HepG2 (cell line): ENCODE results near the gene CNNM3. TPM values are rescaled to one million over a fixed set of nuclear protein-coding genes. Genes with fewer than 3 reads are reported as not detected.

Experiments
- CENPBD1 ChIP-seq: sonication (generic); formaldehyde crosslinking; IDR thresholded peaks from 2 replicates; pipeline ENCODE4 v1.8.0; 2022; ENCODE audit warnings: missing genetic modification reagents, low read depth, mild to moderate bottlenecking, borderline replicate concordance
- DNMT3B ChIP-seq: conservative IDR thresholded peaks from 2 replicates; pipeline ENCODE4 v1.6.1; 2016; ENCODE audit warnings: missing biosample characterization, control low read depth
- ERF ChIP-seq: IDR thresholded peaks from 2 replicates; pipeline ENCODE4 v1.6.1; 2018; ENCODE audit warnings: missing biosample characterization, missing genetic modification reagents
- FOXC1 ChIP-seq: sonication (generic); formaldehyde crosslinking; IDR thresholded peaks from 2 replicates; pipeline ENCODE4 v1.8.0; 2022; ENCODE audit warnings: mild to moderate bottlenecking, missing genetic modification reagents, borderline replicate concordance
- MYPOP ChIP-seq: sonication (generic); formaldehyde crosslinking; IDR thresholded peaks from 2 replicates; pipeline ENCODE4 v1.8.1; 2023; ENCODE audit warnings: mild to moderate bottlenecking, moderate library complexity, missing genetic modification reagents
- TFAP4 ChIP-seq: sonication (generic); IDR thresholded peaks from 2 replicates; pipeline ENCODE4 v1.6.1; 2016; ENCODE audit warnings: low read depth, borderline replicate concordance
- TOPORS ChIP-seq: sonication (generic); formaldehyde crosslinking; IDR thresholded peaks from 2 replicates; pipeline ENCODE4 v1.8.0; 2023; ENCODE audit warnings: mild to moderate bottlenecking, missing genetic modification reagents
- ZBTB20 ChIP-seq: sonication (generic); formaldehyde crosslinking; IDR thresholded peaks from 2 replicates; pipeline ENCODE4 v1.8.1; 2023; ENCODE audit warnings: missing genetic modification reagents, low read depth, mild to moderate bottlenecking, borderline replicate concordance
- ZBTB44 ChIP-seq: sonication (generic); formaldehyde crosslinking; IDR thresholded peaks from 2 replicates; pipeline ENCODE4 v1.4.0; 2020; ENCODE audit warnings: missing genetic modification reagents
- ZFYVE20 ChIP-seq: sonication (generic); formaldehyde crosslinking; IDR thresholded peaks from 2 replicates; pipeline ENCODE4 v1.8.0; 2023; ENCODE audit warnings: low read depth, mild to moderate bottlenecking, moderate library complexity, missing genetic modification reagents, borderline replicate concordance
- ZNF230 ChIP-seq: sonication (generic); formaldehyde crosslinking; IDR thresholded peaks from 2 replicates; pipeline ENCODE4 v1.4.0; 2020; ENCODE audit warnings: mild to moderate bottlenecking, missing genetic modification reagents
- ZNF574 ChIP-seq: sonication (generic); formaldehyde crosslinking; IDR thresholded peaks from 2 replicates; pipeline ENCODE4 v1.4.0; 2020; ENCODE audit warnings: missing genetic modification reagents
- ZSCAN5A ChIP-seq: sonication (generic); formaldehyde crosslinking; IDR thresholded peaks from 2 replicates; pipeline ENCODE4 v1.8.0; 2022; ENCODE audit warnings: mild to moderate bottlenecking, missing genetic modification reagents, borderline replicate concordance
- polyA plus RNA-seq, 8 experiments: library from polyadenylated mRNA; depleted of rRNA in 3 of 8; stranded (reverse) in 7 of 8; unstranded in 1 of 8; fragments of >200 nt; fragmentation: Illumina TruSeq in 4 of 8; extraction: Trizol in 4 of 8; gene quantifications; 2 replicates each; pipeline versions ENCODE4 v1.2.1 to v1.2.3, GENCODE V29; 2011 to 2016; ENCODE audit warnings: low read depth in 4 of 8, missing spikeins in 1 of 8, mixed read lengths in 1 of 8; ENCODE audit not compliant: insufficient read depth in 1 of 8
- total RNA-seq, 5 experiments: library from RNA; depleted of rRNA; stranded (reverse); fragments of >200 nt; fragmentation: Illumina TruSeq; extraction: Trizol; gene quantifications; 2 replicates each; pipeline ENCODE4 v1.2.3, GENCODE V29; 2016; ENCODE audit warnings: low read depth in 1 of 5

CNNM3 gene
- total and polyA plus RNA-seq, 2 of the 13 experiments (the other 11 are each of a cell fraction or from before 2014, with no cell fraction given): 21.2 to 27.9 TPM

- peak; percentile 76 for TF ChIP-seq ZNF574 (CRISPR knock-in tag)
- TF ChIP-seq MYPOP (CRISPR knock-in tag): peak; percentile 96
- peak; percentile 97 for TF ChIP-seq ZNF230 (CRISPR knock-in tag)
- no peak for TF ChIP-seq ZFYVE20 (CRISPR knock-in tag)
- peak; percentile 75; the same call in 1 of the 2 replicates for TF ChIP-seq ZBTB20 (CRISPR knock-in tag)
- TF ChIP-seq DNMT3B (CRISPR knock-in tag): no peak; the same call in 1 of the 2 replicates
- peak; percentile 80 for TF ChIP-seq ERF (CRISPR knock-in tag)
- 0 out of 2 replicates have a peak, but pooled peaks have one; percentile 47 for TF ChIP-seq ZSCAN5A (CRISPR knock-in tag)
- no peak for TF ChIP-seq CENPBD1 (CRISPR knock-in tag)
- no peak; the same call in 1 of the 2 replicates for TF ChIP-seq TFAP4
- peak; percentile 94 for TF ChIP-seq FOXC1
- TF ChIP-seq ZBTB44 (CRISPR knock-in tag): no peak; the same call in 1 of the 2 replicates
- TF ChIP-seq TOPORS (CRISPR knock-in tag): peak; percentile 11; the same call in 1 of the 2 replicates
Measured at GRCh38 chr2:96857667-96858372, 41.8 kb downstream of the CNNM3 start, which contains the start of gene ANKRD39 (continued).
